Cardiac muscle cell (in vitro differentiated cells and primary cell): ENCODE data around the gene ANKRD28. TPM values are rescaled to one million over a fixed set of nuclear protein-coding genes. Genes with fewer than 3 reads are reported as not detected.
A peak's percentile ranks its signal among the peaks of the same experiment; 100 is the strongest.

Source experiments
- DNase-seq, 2 donors: peaks; one replicate each; pipeline versions ENCODE4 v3.0.0 to v3.0.0-alpha.2; 2010 to 2017; ENCODE audit warnings: low read depth in 1 of 2, low spot score in 1 of 2
- H3K27ac ChIP-seq: fragments of 200-600 bp; sonication (generic); 2 replicates; pipeline ENCODE4 v1.5.1; 2016
- H3K27me3 ChIP-seq: fragments of 200-600 bp; sonication (generic); 2 replicates; pipeline ENCODE4 v1.6.0; 2016; ENCODE audit warnings: control low read depth
- H3K36me3 ChIP-seq: fragments of 200-600 bp; sonication (generic); 2 replicates; pipeline ENCODE4 v1.5.1; 2016; ENCODE audit warnings: control low read depth
- H3K4me1 ChIP-seq: fragments of 200-600 bp; sonication (generic); 2 replicates; pipeline ENCODE4 v1.8.1; 2017; ENCODE audit warnings: low read depth, mild to moderate bottlenecking, mixed run types
- H3K4me3 ChIP-seq: fragments of 200-600 bp; sonication (generic); 2 replicates; pipeline ENCODE4 v1.5.1; 2016; ENCODE audit warnings: mild to moderate bottlenecking
- H3K9me3 ChIP-seq: fragments of 200-600 bp; sonication (generic); 2 replicates; pipeline ENCODE4 v1.5.1; 2017; ENCODE audit warnings: low read depth, mild to moderate bottlenecking, control low read depth
- polyA plus RNA-seq: library from polyadenylated mRNA; unstranded; fragments of >200 nt; fragmentation: Nextera tagmentation; extraction: Ambion mirVana; gene quantifications from 2 replicates; pipeline ENCODE4 v1.2.1, GENCODE V29; 2016
- total RNA-seq: library from RNA; depleted of rRNA; stranded (reverse); fragments of >200 nt; gene quantifications from 2 replicates; pipeline ENCODE4 v1.2.3, GENCODE V29; 2016
- TF ChIP-seq, protein P1 (sequence below): IDR thresholded peaks from 2 replicates; pipeline ENCODE4 v1.5.1; 2012; ENCODE audit warnings: low read depth, mild to moderate bottlenecking, low read length

Gene ANKRD28
- total and polyA plus RNA-seq, 2 experiments from 2014 or later = 9.7 to 20.8 TPM

GRCh38 chr3:15801298-15801697 lies 3.5 kb upstream of the ANKRD28 start:
- TF ChIP-seq, protein P1, sequence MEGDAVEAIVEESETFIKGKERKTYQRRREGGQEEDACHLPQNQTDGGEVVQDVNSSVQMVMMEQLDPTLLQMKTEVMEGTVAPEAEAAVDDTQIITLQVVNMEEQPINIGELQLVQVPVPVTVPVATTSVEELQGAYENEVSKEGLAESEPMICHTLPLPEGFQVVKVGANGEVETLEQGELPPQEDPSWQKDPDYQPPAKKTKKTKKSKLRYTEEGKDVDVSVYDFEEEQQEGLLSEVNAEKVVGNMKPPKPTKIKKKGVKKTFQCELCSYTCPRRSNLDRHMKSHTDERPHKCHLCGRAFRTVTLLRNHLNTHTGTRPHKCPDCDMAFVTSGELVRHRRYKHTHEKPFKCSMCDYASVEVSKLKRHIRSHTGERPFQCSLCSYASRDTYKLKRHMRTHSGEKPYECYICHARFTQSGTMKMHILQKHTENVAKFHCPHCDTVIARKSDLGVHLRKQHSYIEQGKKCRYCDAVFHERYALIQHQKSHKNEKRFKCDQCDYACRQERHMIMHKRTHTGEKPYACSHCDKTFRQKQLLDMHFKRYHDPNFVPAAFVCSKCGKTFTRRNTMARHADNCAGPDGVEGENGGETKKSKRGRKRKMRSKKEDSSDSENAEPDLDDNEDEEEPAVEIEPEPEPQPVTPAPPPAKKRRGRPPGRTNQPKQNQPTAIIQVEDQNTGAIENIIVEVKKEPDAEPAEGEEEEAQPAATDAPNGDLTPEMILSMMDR = no peak
- Histone ChIP-seq H3K9me3 (no peaks in the 10 kb centered on the region), H3K27ac (no peak overlapping the region), H3K27me3 (no peaks in the 10 kb centered on the region), H3K4me1 (peaks cover 16% of the 10 kb centered on the region), H3K4me3 (no peak overlapping the region), H3K36me3 (no peaks in the 10 kb centered on the region)
- no peak for DNase-seq

DNA sequence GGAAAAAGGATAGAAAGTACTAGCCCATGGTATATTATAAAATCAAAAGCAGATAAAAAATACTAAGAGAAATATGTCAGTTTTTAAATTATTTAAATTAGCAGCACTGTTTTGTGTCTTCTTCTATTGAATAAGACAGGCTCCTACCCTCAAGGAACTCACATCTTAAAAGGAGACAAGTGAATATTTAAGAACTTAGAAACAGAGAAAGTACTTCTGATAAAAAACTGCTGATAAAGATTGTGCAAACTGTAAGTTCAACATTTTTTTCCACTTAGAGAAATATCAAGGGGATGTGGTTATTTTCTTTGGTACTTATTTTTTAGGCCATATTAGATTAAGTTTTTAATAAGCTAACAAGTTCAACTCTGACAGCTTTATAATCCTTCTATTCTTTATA lies 3.0 kb upstream of the ANKRD28 start:
- Histone ChIP-seq H3K27ac (no peak overlapping the region), H3K36me3 (no peaks in the 10 kb centered on the region)

DNA sequence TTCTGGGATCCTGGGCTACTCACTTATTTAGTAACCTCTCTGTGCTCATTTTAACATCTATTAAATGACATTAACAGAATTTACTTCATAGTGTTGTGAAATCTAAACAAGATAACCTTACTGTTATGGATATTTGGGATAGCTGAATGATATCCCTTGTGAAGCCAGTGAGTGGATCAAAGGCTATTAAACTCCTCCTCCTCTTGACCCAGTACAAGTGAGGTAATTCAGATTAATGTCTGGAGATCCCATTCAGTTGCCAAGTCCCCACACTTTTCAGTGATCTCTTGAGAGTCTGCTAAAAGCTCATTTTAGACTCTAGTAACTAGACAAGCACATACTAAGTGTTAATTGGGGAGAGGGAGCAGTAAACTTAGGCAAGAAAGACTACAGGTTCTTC lies 2.5 kb upstream of the ANKRD28 start:
- H3K27ac ChIP-seq = no peak overlapping the region
- TF ChIP-seq, protein P1 = no peak
- H3K9me3 ChIP-seq = no peaks in the 10 kb centered on the region
- peak in 1 of 2 donors; percentile 30 for DNase-seq
- no peaks in the 10 kb centered on the region for H3K36me3 ChIP-seq
- no peak overlapping the region for H3K4me3 ChIP-seq
- peaks cover 16% of the 10 kb centered on the region for H3K4me1 ChIP-seq
- no peaks in the 10 kb centered on the region for H3K27me3 ChIP-seq

More for the DNA sequence above, 3.0 kb upstream of the ANKRD28 start:
- Histone ChIP-seq H3K4me1 (peaks cover 16% of the 10 kb centered on the region), H3K27me3 (no peaks in the 10 kb centered on the region), H3K4me3 (no peak overlapping the region), H3K9me3 (no peaks in the 10 kb centered on the region)
- DNase-seq = peak in 1 of 2 donors; percentile 37
- TF ChIP-seq, protein P1 = no peak

GRCh38 chr3:15798533-15799245 lies 910 bp upstream of the ANKRD28 start:
- Histone ChIP-seq H3K4me3 (no peak overlapping the region), H3K36me3 (peaks cover 3% of the 10 kb centered on the region), H3K4me1 (peaks cover 16% of the 10 kb centered on the region), H3K9me3 (no peaks in the 10 kb centered on the region), H3K27me3 (no peaks in the 10 kb centered on the region), H3K27ac (no peak overlapping the region)
- DNase-seq = no peak
- TF ChIP-seq, protein P1 = no peak

GRCh38 chr3:15796771-15797641 lies 773 bp downstream of the ANKRD28 start:
- no peaks in the 10 kb centered on the region for H3K27me3 ChIP-seq
- DNase-seq = peak; percentile 8 to 72
- TF ChIP-seq, protein P1 = no peak

More at GRCh38 chr3:15796771-15797641, 773 bp downstream of the ANKRD28 start:
- no peaks in the 10 kb centered on the region for H3K9me3 ChIP-seq
- peaks cover 16% of the 10 kb centered on the region for H3K4me1 ChIP-seq
- peaks cover 3% of the 10 kb centered on the region for H3K36me3 ChIP-seq
- no peak overlapping the region for H3K4me3 ChIP-seq
- peak overlapping the region; percentile 44 for H3K27ac ChIP-seq
